ENCODE data around the gene IL17RA. TPM values are rescaled to one million over a fixed set of nuclear protein-coding genes. Genes with fewer than 3 reads are reported as not detected.

Gene IL17RA
- total and polyA plus RNA-seq, 2 experiments from 2014 or later = 8.4 to 14.6 TPM

GRCh38 chr22:17106785-17107546 is 22.2 kb downstream of the IL17RA start:
- Histone ChIP-seq H3K4me1 (ENCODE audit: insufficient read depth) (no peaks in the 10 kb centered on the region), H3K4me3 (no peak overlapping the region), H3K27me3 (no peaks in the 10 kb centered on the region), H4K20me1 (ENCODE audit: insufficient read depth, poor library complexity, severe bottlenecking) (no peaks in the 10 kb centered on the region), H2AFZ (no peak overlapping the region), H3K9me2 (replicated peaks; ENCODE audit: insufficient read depth) (no peaks in the 10 kb centered on the region), H3K27ac (no peak overlapping the region), H3K36me3 (replicated peaks; ENCODE audit: insufficient read depth, low read depth) (no peaks in the 10 kb centered on the region), H3K4me2 (no peak overlapping the region), H3K79me2 (no peaks in the 10 kb centered on the region), H3K9me3 (ENCODE audit: low read depth) (no peaks in the 10 kb centered on the region)
- DNase-seq (ENCODE audit: low spot score) = no peak
- WGBS (ENCODE audit: low lambda C conversion rate, missing lambda C conversion rate) = 92% methylated on average over 15 of the region's 15 CpGs
- TF ChIP-seq EZH2 (IDR thresholded peaks at IDR 0.05; ENCODE audit: borderline replicate concordance) = no peak
- TF ChIP-seq CTCF (IDR thresholded peaks at IDR 0.05; ENCODE audit: poor library complexity) = no peak
- no peak for TF ChIP-seq EZH2phosphoT487 (IDR thresholded peaks at IDR 0.05; ENCODE audit: low read depth, severe bottlenecking, unreplicated experiment)

DNA sequence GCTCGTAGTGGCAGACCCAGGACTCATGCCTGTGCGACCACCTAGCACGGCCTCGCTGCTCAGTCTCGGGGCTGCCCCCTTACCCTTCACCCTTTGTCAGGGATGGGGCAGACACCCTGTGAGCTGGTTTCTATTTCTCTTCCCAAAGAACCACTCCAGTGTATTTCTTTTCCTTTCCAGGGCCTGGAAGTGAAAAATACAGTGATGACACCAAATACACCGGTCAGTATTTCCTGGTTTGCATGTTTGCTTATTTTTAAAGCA is 22.7 kb downstream of the IL17RA start:
- no peaks in the 10 kb centered on the region for H3K36me3 ChIP-seq (replicated peaks; ENCODE audit: insufficient read depth, low read depth)
- no peaks in the 10 kb centered on the region for H3K4me1 ChIP-seq (ENCODE audit: insufficient read depth)
- H3K27ac ChIP-seq = no peak overlapping the region
- no peak overlapping the region for H3K4me3 ChIP-seq
- no peak for DNase-seq (ENCODE audit: low spot score)
- TF ChIP-seq EZH2phosphoT487 (IDR thresholded peaks at IDR 0.05; ENCODE audit: low read depth, severe bottlenecking, unreplicated experiment) = no peak
- TF ChIP-seq CTCF (IDR thresholded peaks at IDR 0.05; ENCODE audit: poor library complexity) = no peak
- TF ChIP-seq EZH2 (IDR thresholded peaks at IDR 0.05; ENCODE audit: borderline replicate concordance) = no peak
- H3K9me2 ChIP-seq (replicated peaks; ENCODE audit: insufficient read depth) = no peaks in the 10 kb centered on the region
- WGBS (ENCODE audit: low lambda C conversion rate, missing lambda C conversion rate) = 93% methylated on average over 6 of the region's 6 CpGs
- no peaks in the 10 kb centered on the region for H4K20me1 ChIP-seq (ENCODE audit: insufficient read depth, poor library complexity, severe bottlenecking)
- H3K79me2 ChIP-seq = no peaks in the 10 kb centered on the region
- no peaks in the 10 kb centered on the region for H3K9me3 ChIP-seq (ENCODE audit: low read depth)
- no peaks in the 10 kb centered on the region for H3K27me3 ChIP-seq
- H3K4me2 ChIP-seq = no peak overlapping the region
- H2AFZ ChIP-seq = no peak overlapping the region

DNA sequence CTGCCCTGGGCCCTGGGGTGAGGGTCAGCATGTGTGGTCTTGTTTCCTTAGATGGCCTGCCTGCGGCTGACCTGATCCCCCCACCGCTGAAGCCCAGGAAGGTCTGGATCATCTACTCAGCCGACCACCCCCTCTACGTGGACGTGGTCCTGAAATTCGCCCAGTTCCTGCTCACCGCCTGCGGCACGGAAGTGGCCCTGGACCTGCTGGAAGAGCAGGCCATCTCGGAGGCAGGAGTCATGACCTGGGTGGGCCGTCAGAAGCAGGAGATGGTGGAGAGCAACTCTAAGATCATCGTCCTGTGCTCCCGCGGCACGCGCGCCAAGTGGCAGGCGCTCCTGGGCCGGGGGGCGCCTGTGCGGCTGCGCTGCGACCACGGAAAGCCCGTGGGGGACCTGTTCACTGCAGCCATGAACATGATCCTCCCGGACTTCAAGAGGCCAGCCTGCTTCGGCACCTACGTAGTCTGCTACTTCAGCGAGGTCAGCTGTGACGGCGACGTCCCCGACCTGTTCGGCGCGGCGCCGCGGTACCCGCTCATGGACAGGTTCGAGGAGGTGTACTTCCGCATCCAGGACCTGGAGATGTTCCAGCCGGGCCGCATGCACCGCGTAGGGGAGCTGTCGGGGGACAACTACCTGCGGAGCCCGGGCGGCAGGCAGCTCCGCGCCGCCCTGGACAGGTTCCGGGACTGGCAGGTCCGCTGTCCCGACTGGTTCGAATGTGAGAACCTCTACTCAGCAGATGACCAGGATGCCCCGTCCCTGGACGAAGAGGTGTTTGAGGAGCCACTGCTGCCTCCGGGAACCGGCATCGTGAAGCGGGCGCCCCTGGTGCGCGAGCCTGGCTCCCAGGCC is 23.7 kb downstream of the IL17RA start:
- Histone ChIP-seq H4K20me1 (ENCODE audit: insufficient read depth, poor library complexity, severe bottlenecking) (no peaks in the 10 kb centered on the region), H3K27me3 (no peaks in the 10 kb centered on the region), H3K79me2 (no peaks in the 10 kb centered on the region), H3K4me2 (no peak overlapping the region), H3K36me3 (replicated peaks; ENCODE audit: insufficient read depth, low read depth) (no peaks in the 10 kb centered on the region), H2AFZ (no peak overlapping the region), H3K9me3 (ENCODE audit: low read depth) (no peaks in the 10 kb centered on the region), H3K27ac (no peak overlapping the region), H3K4me1 (ENCODE audit: insufficient read depth) (no peaks in the 10 kb centered on the region), H3K9me2 (replicated peaks; ENCODE audit: insufficient read depth) (no peaks in the 10 kb centered on the region), H3K4me3 (no peak overlapping the region)
- TF ChIP-seq EZH2 (IDR thresholded peaks at IDR 0.05; ENCODE audit: borderline replicate concordance) = no peak
- no peak for TF ChIP-seq CTCF (IDR thresholded peaks at IDR 0.05; ENCODE audit: poor library complexity)
- TF ChIP-seq EZH2phosphoT487 (IDR thresholded peaks at IDR 0.05; ENCODE audit: low read depth, severe bottlenecking, unreplicated experiment) = no peak
- 97% methylated on average over 65 of the region's 66 CpGs for WGBS (ENCODE audit: low lambda C conversion rate, missing lambda C conversion rate)
- DNase-seq (ENCODE audit: low spot score) = no peak

All from hepatocyte (in vitro differentiated cells).